H1 (cell line): ENCODE measurements around the gene MYO7B. TPM values are rescaled to one million over a fixed set of nuclear protein-coding genes. Genes with fewer than 3 reads are reported as not detected.

Source experiments
- CTCF ChIA-PET: fragments of 300-600 bp; sonication (Branson Sonifier 250); formaldehyde crosslinking; loops from one replicate; lab custom pipeline; 2021; ENCODE audit not compliant: partially characterized antibody; lab: Charles Lee
- POLR2A ChIA-PET: fragments of 300-600 bp; sonication (Branson Sonifier 250); formaldehyde crosslinking; loops from one replicate; lab custom pipeline; 2021; ENCODE audit warnings: inconsistent platforms; ENCODE audit not compliant: partially characterized antibody; lab: Charles Lee
- DNase-seq, 2 experiments: peaks; one replicate each; pipeline versions ENCODE4 v3.0.0 to v3.0.0-alpha.2; 2010 to 2022; ENCODE audit warnings: low spot score in 2 of 2, low read depth in 1 of 2, mixed read lengths in 1 of 2
- FAIRE-seq: peaks from 2 replicates; lab custom pipeline; 2011; peaks lifted over from hg19 to GRCh38; lab: Jason Lieb, UNC
- H2AFZ ChIP-seq: 2 replicates; pipeline ENCODE4 v1.8.1; 2012; ENCODE audit warnings: low read length, inconsistent platforms
- H2AK5ac ChIP-seq: 2 replicates; pipeline ENCODE4 v1.6.1; 2013; ENCODE audit warnings: low read depth, low read length
- H2BK120ac ChIP-seq: replicated peaks from 2 replicates; pipeline ENCODE3; 2013; ENCODE audit warnings: low read depth, low read length, inconsistent platforms
- H2BK12ac ChIP-seq: 2 replicates; pipeline ENCODE4 v1.6.1; 2013; ENCODE audit warnings: low read depth, low read length
- H2BK15ac ChIP-seq: 2 replicates; pipeline ENCODE4 v1.6.1; 2013; ENCODE audit warnings: low read length
- H2BK20ac ChIP-seq: 2 replicates; pipeline ENCODE4 v1.6.1; 2013; ENCODE audit warnings: low read length
- H2BK5ac ChIP-seq: 2 replicates; pipeline ENCODE4 v1.6.1; 2013; ENCODE audit warnings: low read depth, low read length
- H3K14ac ChIP-seq: 2 replicates; pipeline ENCODE4 v1.6.1; 2013; ENCODE audit warnings: inconsistent platforms; ENCODE audit not compliant: insufficient read length
- H3K18ac ChIP-seq: 2 replicates; pipeline ENCODE4 v1.6.1; 2013; ENCODE audit warnings: low read length; ENCODE audit errors: extremely low read depth
- H3K23ac ChIP-seq: 2 replicates; pipeline ENCODE4 v1.6.1; 2013; ENCODE audit warnings: inconsistent platforms; ENCODE audit not compliant: insufficient read length
- H3K23me2 ChIP-seq: 2 replicates; pipeline ENCODE4 v1.6.1; 2013; ENCODE audit warnings: low read depth, low read length
- H3K27ac ChIP-seq: 2 replicates; pipeline ENCODE4 v1.6.1; 2011; ENCODE audit warnings: low read depth, low read length, inconsistent platforms
- H3K27me3 ChIP-seq, 4 experiments: replicated peaks in 1 of 4; 1 replicate in 1 of 4; 2 replicates in 3 of 4; pipeline versions ENCODE4 v1.6.1 to v1.8.1; 2011 to 2013; ENCODE audit warnings: low read length in 3 of 4, mild to moderate bottlenecking in 3 of 4, inconsistent platforms in 2 of 4, mixed read lengths in 2 of 4, moderate library complexity in 1 of 4; ENCODE audit not compliant: control insufficient read depth in 3 of 4, insufficient read depth in 3 of 4; ENCODE audit errors: extremely low read depth in 1 of 4
- H3K36me3 ChIP-seq, 4 experiments: 2 replicates each; pipeline versions ENCODE4 v1.6.1 to v1.8.1; 2011 to 2013; ENCODE audit warnings: mild to moderate bottlenecking in 4 of 4, low read length in 3 of 4, moderate library complexity in 2 of 4, control low read depth in 1 of 4, inconsistent platforms in 1 of 4; ENCODE audit not compliant: insufficient read depth in 4 of 4, control insufficient read depth in 2 of 4
- H3K4ac ChIP-seq: replicated peaks from 2 replicates; pipeline ENCODE3; 2013; ENCODE audit warnings: low read length, low read depth, mixed read lengths, inconsistent platforms; ENCODE audit not compliant: insufficient read length
- H3K4me1 ChIP-seq, 4 experiments: replicated peaks in 1 of 4; 1 replicate in 1 of 4; 2 replicates in 3 of 4; pipeline versions ENCODE4 v1.6.1 to v1.8.1; 2011 to 2013; ENCODE audit warnings: low read length in 3 of 4, inconsistent platforms in 2 of 4, mixed read lengths in 1 of 4; ENCODE audit not compliant: insufficient read depth in 4 of 4, control insufficient read depth in 3 of 4
- H3K4me2 ChIP-seq, 2 experiments: 2 replicates each; pipeline versions ENCODE4 v1.6.1 to v1.8.1; 2011 to 2013; ENCODE audit warnings: low read depth in 2 of 2, low read length in 2 of 2, control low read depth in 1 of 2, inconsistent platforms in 1 of 2, mild to moderate bottlenecking in 1 of 2; ENCODE audit not compliant: insufficient read depth in 1 of 2
- H3K4me3 ChIP-seq, 4 experiments: fragments of 200-600, 300-600 bp in 1 of 4; sonication (generic), shearing (Covaris generic), sonication (Bioruptor Twin) in 1 of 4; 2 replicates each; pipeline versions ENCODE4 v1.5.1 to v1.8.1; 2011 to 2016; ENCODE audit warnings: low read length in 4 of 4, low read depth in 3 of 4, control low read depth in 2 of 4, inconsistent platforms in 2 of 4, mild to moderate bottlenecking in 2 of 4, mixed read lengths in 1 of 4, moderate library complexity in 1 of 4; ENCODE audit not compliant: insufficient read depth in 2 of 4; ENCODE audit errors: extremely low read depth in 1 of 4
- H3K56ac ChIP-seq: replicated peaks from 2 replicates; pipeline ENCODE3; 2013; ENCODE audit warnings: low read depth, mild to moderate bottlenecking, mixed read lengths, low read length, inconsistent platforms; ENCODE audit not compliant: insufficient read length
- H3K79me1 ChIP-seq: 2 replicates; pipeline ENCODE4 v1.6.1; 2013; ENCODE audit warnings: low read depth, low read length, control low read depth
- H3K79me2 ChIP-seq, 2 experiments: 2 replicates each; pipeline versions ENCODE4 v1.6.1 to v1.8.1; 2012 to 2013; ENCODE audit warnings: low read length in 2 of 2, mild to moderate bottlenecking in 2 of 2, inconsistent platforms in 1 of 2; ENCODE audit not compliant: insufficient read depth in 2 of 2, control insufficient read depth in 1 of 2
- H3K9ac ChIP-seq, 4 experiments: replicated peaks in 1 of 4; 1 replicate in 1 of 4; 2 replicates in 3 of 4; pipeline versions ENCODE4 v1.6.1 to v1.8.1; 2011 to 2013; ENCODE audit warnings: low read depth in 3 of 4, low read length in 3 of 4, control low read depth in 2 of 4, mild to moderate bottlenecking in 2 of 4, moderate library complexity in 2 of 4, inconsistent platforms in 1 of 4; ENCODE audit errors: extremely low read depth in 1 of 4
- H3K9me3 ChIP-seq, 2 experiments: 2 replicates each; pipeline versions ENCODE4 v1.6.1 to v1.8.1; 2012 to 2013; ENCODE audit warnings: mild to moderate bottlenecking in 2 of 2, moderate library complexity in 2 of 2, control low read depth in 1 of 2, inconsistent platforms in 1 of 2, low read depth in 1 of 2, low read length in 1 of 2, mixed read lengths in 1 of 2; ENCODE audit not compliant: insufficient read depth in 2 of 2
- H4K20me1 ChIP-seq, 2 experiments: replicated peaks in 1 of 2; 2 replicates each; pipeline versions ENCODE3 to v1.8.1; 2011 to 2013; ENCODE audit warnings: inconsistent platforms in 2 of 2, low read length in 2 of 2, mild to moderate bottlenecking in 1 of 2; ENCODE audit not compliant: insufficient read depth in 2 of 2, control insufficient read depth in 1 of 2
- H4K5ac ChIP-seq: 2 replicates; pipeline ENCODE4 v1.6.1; 2013; ENCODE audit warnings: low read length, low read depth, mixed read lengths, inconsistent platforms; ENCODE audit not compliant: insufficient read length
- H4K8ac ChIP-seq: 2 replicates; pipeline ENCODE4 v1.8.0; 2013; ENCODE audit warnings: mild to moderate bottlenecking, moderate library complexity, low read length, inconsistent platforms; ENCODE audit not compliant: insufficient read depth; ENCODE audit errors: extremely low read depth
- H4K91ac ChIP-seq: replicated peaks from 2 replicates; pipeline ENCODE3; 2013; ENCODE audit warnings: low read length, mixed read lengths, inconsistent platforms; ENCODE audit not compliant: insufficient read length
- BCL11A ChIP-seq, 2 experiments: IDR thresholded peaks; one replicate each; pipeline ENCODE4 v1.6.1; 2011; ENCODE audit warnings: low read depth in 2 of 2, low read length in 2 of 2, mild to moderate bottlenecking in 2 of 2
- CEBPB ChIP-seq: IDR thresholded peaks from 2 replicates; pipeline ENCODE4 v1.6.1; 2012; ENCODE audit warnings: low read depth, low read length
- CHD1 ChIP-seq: IDR thresholded peaks from 2 replicates; pipeline ENCODE4 v1.6.1; 2012; ENCODE audit warnings: low read depth, low read length, improper control_type of control experiment
- POLR2A ChIP-seq, 2 experiments: IDR thresholded peaks; 1 replicate in 1 of 2; 2 replicates in 1 of 2; pipeline ENCODE4 v1.6.1; 2011; ENCODE audit warnings: low read depth in 2 of 2, low read length in 2 of 2, mild to moderate bottlenecking in 2 of 2; ENCODE audit errors: control extremely low read depth in 1 of 2
- RAD21 ChIP-seq, 2 experiments: IDR thresholded peaks in 1 of 2; conservative IDR thresholded peaks in 1 of 2; 2 replicates each; pipeline ENCODE4 v1.6.1; 2011; ENCODE audit warnings: low read depth in 2 of 2, low read length in 2 of 2, improper control_type of control experiment in 1 of 2, inconsistent platforms in 1 of 2, mild to moderate bottlenecking in 1 of 2, moderate library complexity in 1 of 2
- TAF1 ChIP-seq: IDR thresholded peaks from 2 replicates; pipeline ENCODE4 v1.6.1; 2011; ENCODE audit warnings: mild to moderate bottlenecking, low read depth, low read length
- ZNF274 ChIP-seq: IDR thresholded peaks from 2 replicates; pipeline ENCODE4 v1.7.0; 2012; ENCODE audit warnings: low read length, borderline replicate concordance; ENCODE audit errors: extremely low read depth
- whole genome bisulfite sequencing, 2 experiments: shearing (Covaris generic) in 1 of 2; methylation state at CpG; one replicate each; pipeline versions ENCODE4 v1.1.6 to v1.1.7; 2013 to 2015; ENCODE audit warnings: low lambda C conversion rate in 2 of 2, mixed read lengths in 2 of 2, inconsistent platforms in 1 of 2, low coverage in 1 of 2, missing lambda C conversion rate in 1 of 2; ENCODE audit not compliant: insufficient replicate concordance in 2 of 2, insufficient coverage in 1 of 2, insufficient read length in 1 of 2; ENCODE audit errors: extremely low coverage in 1 of 2, missing lambda C conversion rate in 1 of 2; 5-methylcytosine and 5-hydroxymethylcytosine counted together
- polyA plus RNA-seq, 7 experiments: library from polyadenylated mRNA; depleted of rRNA in 3 of 7; stranded (reverse) in 5 of 7; unstranded in 2 of 7; fragments of >200 nt in 5 of 7; fragments of 200-250 nt in 2 of 7; gene quantifications; 1 replicate in 5 of 7; 2 replicates in 1 of 7; 4 replicates in 1 of 7; pipeline versions ENCODE4 v1.2.1 to v1.2.3, GENCODE V29; 2011 to 2013; ENCODE audit warnings: missing spikeins in 2 of 7, mixed read lengths in 2 of 7
- total RNA-seq: library from RNA; stranded (reverse); fragmentation: NEBNext Ultra II Directional; extraction: Animal tissue kit (Norgen Biotek cat#: 25700); gene quantifications from 2 replicates; pipeline ENCODE4 v1.2.1, GENCODE V29; 2021
- TF ChIP-seq, protein P1 (sequence below): IDR thresholded peaks from 2 replicates; pipeline ENCODE4 v1.6.1; 2011; ENCODE audit warnings: low read length, improper control_type of control experiment
- TF ChIP-seq, protein P2 (sequence below): IDR thresholded peaks from 2 replicates; pipeline ENCODE4 v1.6.1; 2011; ENCODE audit warnings: low read depth, mild to moderate bottlenecking, low read length; ENCODE audit not compliant: insufficient read depth
- TF ChIP-seq, protein P3 (sequence below): IDR thresholded peaks from 2 replicates; pipeline ENCODE4 v1.6.1; 2012; ENCODE audit warnings: inconsistent platforms

Gene MYO7B
- total and polyA plus RNA-seq, 2 of the 8 experiments (the other 6 are each of a cell fraction or from before 2014, with no cell fraction given) = not detected

DNA sequence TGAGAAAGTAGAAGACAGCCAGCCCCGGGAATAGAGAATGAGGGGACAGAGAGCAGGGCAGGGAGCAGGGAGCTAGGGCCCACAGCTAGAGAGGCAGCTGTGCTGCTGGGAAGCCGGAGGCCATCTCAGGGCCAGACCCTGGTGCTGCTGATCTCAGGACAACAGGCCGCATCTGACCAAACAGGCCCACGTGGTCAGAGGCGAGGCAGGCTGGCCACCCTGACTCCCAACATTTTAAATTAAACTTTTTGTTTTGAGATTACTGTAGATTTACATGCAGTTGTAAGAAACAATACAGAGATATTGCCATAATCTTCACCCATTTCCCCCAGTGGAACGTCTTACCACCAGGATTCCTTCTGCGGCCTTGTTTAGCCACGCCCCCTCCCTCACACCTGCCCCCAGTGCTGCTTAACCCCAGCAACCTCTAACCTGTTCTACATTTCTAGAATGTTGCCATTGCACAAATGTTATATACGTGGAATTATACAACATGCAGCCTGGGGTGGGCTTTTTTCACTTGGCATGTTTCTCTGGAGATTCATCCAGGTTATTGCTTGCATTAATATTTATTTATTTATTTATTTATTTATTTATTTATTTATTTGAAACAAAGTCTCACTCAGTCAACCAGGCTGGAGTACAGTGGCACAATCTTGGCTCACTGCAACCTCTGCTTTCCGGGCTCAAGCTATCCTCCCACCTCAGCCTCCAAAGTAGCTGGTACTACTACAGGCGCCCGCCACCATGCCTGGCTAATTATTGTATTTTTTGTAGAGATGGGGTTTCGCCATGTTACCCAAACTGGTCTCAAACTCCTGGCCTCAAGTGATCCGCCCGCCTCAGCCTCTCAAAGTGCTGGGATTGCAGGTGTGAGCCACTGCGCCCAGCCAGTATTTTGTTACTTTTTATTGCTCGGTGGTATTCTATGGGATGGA is 61.8 kb downstream of the MYO7B start:
- FAIRE-seq = no peak
- TF ChIP-seq POLR2A (IDR thresholded peaks at IDR 0.05; ENCODE audit: control extremely low read depth in 1 of 2, low read depth in 2 of 2, low read length in 2 of 2) = no peak
- TF ChIP-seq, protein P1, sequence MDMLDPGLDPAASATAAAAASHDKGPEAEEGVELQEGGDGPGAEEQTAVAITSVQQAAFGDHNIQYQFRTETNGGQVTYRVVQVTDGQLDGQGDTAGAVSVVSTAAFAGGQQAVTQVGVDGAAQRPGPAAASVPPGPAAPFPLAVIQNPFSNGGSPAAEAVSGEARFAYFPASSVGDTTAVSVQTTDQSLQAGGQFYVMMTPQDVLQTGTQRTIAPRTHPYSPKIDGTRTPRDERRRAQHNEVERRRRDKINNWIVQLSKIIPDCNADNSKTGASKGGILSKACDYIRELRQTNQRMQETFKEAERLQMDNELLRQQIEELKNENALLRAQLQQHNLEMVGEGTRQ = no peak
- TF ChIP-seq CEBPB = no peak
- no peak for TF ChIP-seq BCL11A (IDR thresholded peaks at IDR 0.05; ENCODE audit: low read depth in 2 of 2, low read length in 2 of 2)
- TF ChIP-seq TAF1 = no peak
- TF ChIP-seq, protein P2, sequence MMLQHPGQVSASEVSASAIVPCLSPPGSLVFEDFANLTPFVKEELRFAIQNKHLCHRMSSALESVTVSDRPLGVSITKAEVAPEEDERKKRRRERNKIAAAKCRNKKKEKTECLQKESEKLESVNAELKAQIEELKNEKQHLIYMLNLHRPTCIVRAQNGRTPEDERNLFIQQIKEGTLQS = no peak
- no peak for TF ChIP-seq RAD21 (IDR thresholded peaks at IDR 0.05 in 1 of 2, conservative IDR thresholded peaks at IDR 0.05 in 1 of 2; ENCODE audit: low read depth in 2 of 2, low read length in 2 of 2)
- TF ChIP-seq CHD1 = no peak
- TF ChIP-seq, protein P3, sequence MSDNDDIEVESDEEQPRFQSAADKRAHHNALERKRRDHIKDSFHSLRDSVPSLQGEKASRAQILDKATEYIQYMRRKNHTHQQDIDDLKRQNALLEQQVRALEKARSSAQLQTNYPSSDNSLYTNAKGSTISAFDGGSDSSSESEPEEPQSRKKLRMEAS = no peak
- TF ChIP-seq ZNF274 = no peak

More for the DNA sequence above, 61.8 kb downstream of the MYO7B start:
- Histone ChIP-seq H3K79me1 (no peaks in the 10 kb centered on the region), H4K8ac (no peak overlapping the region), H3K14ac (no peak overlapping the region), H2BK5ac (no peak overlapping the region), H4K20me1 (no peaks in the 10 kb centered on the region), H3K23ac (no peak overlapping the region), H3K4me1 (no peaks in the 10 kb centered on the region), H3K9ac (no peak overlapping the region), H3K79me2 (no peaks in the 10 kb centered on the region), H2BK120ac (no peak overlapping the region), H3K56ac (no peak overlapping the region), H2AFZ (no peak overlapping the region), H3K18ac (no peak overlapping the region), H3K27ac (no peak overlapping the region), H3K4me3 (no peak overlapping the region), H4K5ac (no peak overlapping the region), H2BK20ac (no peak overlapping the region), H3K23me2 (no peaks in the 10 kb centered on the region), H3K9me3 (no peaks in the 10 kb centered on the region), H2AK5ac (no peak overlapping the region), H3K4ac (no peak overlapping the region), H3K4me2 (no peak overlapping the region), H4K91ac (no peak overlapping the region), H3K27me3 (peaks cover 0 to 2% (median 0%) of the 10 kb centered on the region in 4 experiments; a peak in 1 of 7 replicates), H2BK15ac (no peak overlapping the region), H3K36me3 (no peaks in the 10 kb centered on the region), H2BK12ac (no peak overlapping the region)
- CTCF ChIA-PET = interaction anchor here (0.6 kb wide), 1 partner anchor 55 kb away, joined by 3 read pairs; no protein-coding TSS in a partner anchor
- DNase-seq = no peak
- 93% methylated on average over 17 of the region's 17 CpGs; no CpG with 5 or more reads in 1 of the 2 experiments for WGBS, 2 experiments
- POLR2A ChIA-PET = no interaction called here
